Measurements from ENCODE around the gene NMT1. TPM values are rescaled to one million over a fixed set of nuclear protein-coding genes. Genes with fewer than 3 reads are reported as not detected.

The NMT1 gene
- total RNA-seq, 1 experiment from 2014 or later: 111 TPM

- Histone ChIP-seq H3K36me3 (replicated peaks; ENCODE audit: control insufficient read depth, insufficient read depth, low read length) (no peaks in the 10 kb centered on the region; the same call in 1 of the 2 replicates), H3K4me3 (ENCODE audit: insufficient read depth, low read depth, low read length) (peak within 1 kb of the TSS; percentile 76), H3K27me3 (ENCODE audit: control insufficient read depth, insufficient read depth, low read length) (no peaks in the 10 kb centered on the region)
- peak; percentile 99 for DNase-seq
Observed at GRCh38 chr17:45132320-45132571, 71.1 kb downstream of the NMT1 start, which contains the start of gene PLCD3. TSS of gene PLCD3 (minus strand) at chr17:45132515. CDS start at chr17:45132410, 105 bp downstream.

GRCh38 chr17:45132572-45133463 is 71.7 kb downstream of the NMT1 start:
- Histone ChIP-seq H3K4me3 (ENCODE audit: insufficient read depth, low read depth, low read length) (peak overlapping the region; percentile 76), H3K27me3 (ENCODE audit: control insufficient read depth, insufficient read depth, low read length) (no peaks in the 10 kb centered on the region; the same call in 1 of the 2 replicates), H3K36me3 (replicated peaks; ENCODE audit: control insufficient read depth, insufficient read depth, low read length) (no peaks in the 10 kb centered on the region; the same call in 1 of the 2 replicates)
- DNase-seq: peak; percentile 94

- no peaks in the 10 kb centered on the region; the same call in 1 of the 2 replicates for H3K27me3 ChIP-seq (ENCODE audit: control insufficient read depth, insufficient read depth, low read length)
- peak within 1 kb of the TSS; percentile 50 for H3K4me3 ChIP-seq (ENCODE audit: insufficient read depth, low read depth, low read length)
- DNase-seq: peak; percentile 99
- no peaks in the 10 kb centered on the region; the same call in 1 of the 2 replicates for H3K36me3 ChIP-seq (replicated peaks; ENCODE audit: control insufficient read depth, insufficient read depth, low read length)
Observed at GRCh38 chr17:45135192-45135977, 74.3 kb downstream of the NMT1 start, which contains the start of gene ACBD4. TSS of gene ACBD4 (plus strand) at chr17:45135687. CDS start at chr17:45136145, 458 bp downstream.

- peak overlapping the region; percentile 50; the same call in 1 of the 2 replicates for H3K4me3 ChIP-seq (ENCODE audit: insufficient read depth, low read depth, low read length)
- H3K27me3 ChIP-seq (ENCODE audit: control insufficient read depth, insufficient read depth, low read length): no peaks in the 10 kb centered on the region; the same call in 1 of the 2 replicates
- DNase-seq: peak; percentile 64
- H3K36me3 ChIP-seq (replicated peaks; ENCODE audit: control insufficient read depth, insufficient read depth, low read length): no peaks in the 10 kb centered on the region; the same call in 1 of the 2 replicates
Observed at GRCh38 chr17:45135978-45136791, 75.1 kb downstream of the NMT1 start.

- no peak overlapping the region for H3K4me3 ChIP-seq (ENCODE audit: insufficient read depth, low read depth, low read length)
- H3K36me3 ChIP-seq (replicated peaks; ENCODE audit: control insufficient read depth, insufficient read depth, low read length): no peaks in the 10 kb centered on the region; the same call in 1 of the 2 replicates
- no peaks in the 10 kb centered on the region; the same call in 1 of the 2 replicates for H3K27me3 ChIP-seq (ENCODE audit: control insufficient read depth, insufficient read depth, low read length)
- no peak for DNase-seq
Observed at GRCh38 chr17:45136846-45137560, 75.9 kb downstream of the NMT1 start.

- H3K4me3 ChIP-seq (ENCODE audit: insufficient read depth, low read depth, low read length): no peak overlapping the region
- DNase-seq: no peak
- H3K27me3 ChIP-seq (ENCODE audit: control insufficient read depth, insufficient read depth, low read length): no peaks in the 10 kb centered on the region; the same call in 1 of the 2 replicates
- H3K36me3 ChIP-seq (replicated peaks; ENCODE audit: control insufficient read depth, insufficient read depth, low read length): no peaks in the 10 kb centered on the region; the same call in 1 of the 2 replicates
Observed at GRCh38 chr17:45137561-45138305, 76.6 kb downstream of the NMT1 start.

- peak; percentile 61 for DNase-seq
- Histone ChIP-seq H3K27me3 (ENCODE audit: control insufficient read depth, insufficient read depth, low read length) (no peaks in the 10 kb centered on the region; the same call in 1 of the 2 replicates), H3K4me3 (ENCODE audit: insufficient read depth, low read depth, low read length) (no peak overlapping the region), H3K36me3 (replicated peaks; ENCODE audit: control insufficient read depth, insufficient read depth, low read length) (no peaks in the 10 kb centered on the region; the same call in 1 of the 2 replicates)
Observed at GRCh38 chr17:45138911-45139532, 77.9 kb downstream of the NMT1 start.

GRCh38 chr17:45139533-45139920 is 78.4 kb downstream of the NMT1 start:
- no peaks in the 10 kb centered on the region; the same call in 1 of the 2 replicates for H3K27me3 ChIP-seq (ENCODE audit: control insufficient read depth, insufficient read depth, low read length)
- DNase-seq: no peak
- H3K36me3 ChIP-seq (replicated peaks; ENCODE audit: control insufficient read depth, insufficient read depth, low read length): no peaks in the 10 kb centered on the region; the same call in 1 of the 2 replicates
- no peak overlapping the region for H3K4me3 ChIP-seq (ENCODE audit: insufficient read depth, low read depth, low read length)

GRCh38 chr17:45143094-45143670 is 82.1 kb downstream of the NMT1 start:
- DNase-seq: peak; percentile 61
- H3K36me3 ChIP-seq (replicated peaks; ENCODE audit: control insufficient read depth, insufficient read depth, low read length): no peaks in the 10 kb centered on the region
- no peaks in the 10 kb centered on the region for H3K27me3 ChIP-seq (ENCODE audit: control insufficient read depth, insufficient read depth, low read length)
- H3K4me3 ChIP-seq (ENCODE audit: insufficient read depth, low read depth, low read length): peak overlapping the region; percentile 46

GRCh38 chr17:45143767-45144198 is 82.7 kb downstream of the NMT1 start:
- DNase-seq: peak; percentile 88
- H3K4me3 ChIP-seq (ENCODE audit: insufficient read depth, low read depth, low read length): peak overlapping the region; percentile 46
- no peaks in the 10 kb centered on the region for H3K27me3 ChIP-seq (ENCODE audit: control insufficient read depth, insufficient read depth, low read length)
- no peaks in the 10 kb centered on the region for H3K36me3 ChIP-seq (replicated peaks; ENCODE audit: control insufficient read depth, insufficient read depth, low read length)

- Histone ChIP-seq H3K4me3 (ENCODE audit: insufficient read depth, low read depth, low read length) (peak overlapping the region; percentile 46), H3K36me3 (replicated peaks; ENCODE audit: control insufficient read depth, insufficient read depth, low read length) (no peaks in the 10 kb centered on the region), H3K27me3 (ENCODE audit: control insufficient read depth, insufficient read depth, low read length) (no peaks in the 10 kb centered on the region)
- DNase-seq: peak; percentile 89
Observed at GRCh38 chr17:45144199-45145034, 83.3 kb downstream of the NMT1 start.

GRCh38 chr17:45145035-45145389 is 83.9 kb downstream of the NMT1 start:
- Histone ChIP-seq H3K4me3 (ENCODE audit: insufficient read depth, low read depth, low read length) (peak overlapping the region; percentile 46; the same call in 1 of the 2 replicates), H3K36me3 (replicated peaks; ENCODE audit: control insufficient read depth, insufficient read depth, low read length) (no peaks in the 10 kb centered on the region), H3K27me3 (ENCODE audit: control insufficient read depth, insufficient read depth, low read length) (no peaks in the 10 kb centered on the region)
- no peak for DNase-seq

Measured in H7 (cell line).